H9 (cell line): Measurements from ENCODE around the gene CTCFL. TPM values are rescaled to one million over a fixed set of nuclear protein-coding genes. Genes with fewer than 3 reads are reported as not detected.

Experiments used
- DNase-seq: peaks from one replicate; pipeline ENCODE4 v3.0.0-alpha.2; 2017
- H2AFZ ChIP-seq: one replicate; pipeline ENCODE4 v1.6.1; 2013; ENCODE audit warnings: mild to moderate bottlenecking, low read length, control low read depth, moderate library complexity
- H2AK5ac ChIP-seq: 2 replicates; pipeline ENCODE4 v1.6.1; 2013; ENCODE audit warnings: low read length, control low read depth, mixed read lengths; ENCODE audit not compliant: insufficient read length
- H2BK120ac ChIP-seq: one replicate; pipeline ENCODE4 v1.6.1; 2013; ENCODE audit warnings: low read depth, mild to moderate bottlenecking, low read length, control low read depth, inconsistent platforms; ENCODE audit not compliant: poor library complexity, severe bottlenecking
- H2BK12ac ChIP-seq: 2 replicates; pipeline ENCODE4 v1.6.1; 2013; ENCODE audit warnings: low read length, control low read depth, mixed read lengths, low read depth; ENCODE audit not compliant: insufficient read length
- H2BK15ac ChIP-seq: 2 replicates; pipeline ENCODE4 v1.6.1; 2013; ENCODE audit warnings: low read depth, low read length, control low read depth
- H2BK20ac ChIP-seq: one replicate; pipeline ENCODE4 v1.6.1; 2013; ENCODE audit warnings: low read depth, mild to moderate bottlenecking, low read length, control low read depth, inconsistent platforms; ENCODE audit not compliant: poor library complexity, severe bottlenecking
- H2BK5ac ChIP-seq: 2 replicates; pipeline ENCODE4 v1.6.1; 2013; ENCODE audit warnings: low read length, control low read depth, mixed read lengths; ENCODE audit not compliant: insufficient read length
- H3K14ac ChIP-seq: 2 replicates; pipeline ENCODE4 v1.6.1; 2013; ENCODE audit warnings: low read length, control low read depth; ENCODE audit not compliant: insufficient read depth
- H3K18ac ChIP-seq: 2 replicates; pipeline ENCODE4 v1.6.1; 2013; ENCODE audit warnings: low read depth, mild to moderate bottlenecking, mixed read lengths, low read length, control low read depth; ENCODE audit not compliant: insufficient read length
- H3K23ac ChIP-seq: 2 replicates; pipeline ENCODE4 v1.6.1; 2013; ENCODE audit warnings: low read length, control low read depth, mixed read lengths, low read depth; ENCODE audit not compliant: insufficient read length
- H3K23me2 ChIP-seq: 2 replicates; pipeline ENCODE4 v1.6.1; 2013; ENCODE audit warnings: low read depth, mild to moderate bottlenecking, mixed read lengths, low read length, control low read depth; ENCODE audit not compliant: insufficient read length, poor library complexity, severe bottlenecking
- H3K27ac ChIP-seq: 2 replicates; pipeline ENCODE4 v1.5.1; 2013; ENCODE audit warnings: low read length, control low read depth, mixed read lengths, low read depth; ENCODE audit not compliant: insufficient read length
- H3K27me3 ChIP-seq: 2 replicates; pipeline ENCODE4 v1.6.1; 2013; ENCODE audit warnings: low read length, control low read depth, inconsistent platforms; ENCODE audit not compliant: insufficient read depth
- H3K4ac ChIP-seq: 2 replicates; pipeline ENCODE4 v1.6.1; 2013; ENCODE audit warnings: low read depth, mild to moderate bottlenecking, control low read depth, inconsistent platforms, low read length, moderate library complexity
- H3K4me1 ChIP-seq: 2 replicates; pipeline ENCODE4 v1.6.1; 2013; ENCODE audit warnings: low read length, control low read depth, inconsistent platforms; ENCODE audit not compliant: insufficient read depth
- H3K4me2 ChIP-seq: 2 replicates; pipeline ENCODE4 v1.6.1; 2013; ENCODE audit warnings: low read length, control low read depth, mixed read lengths; ENCODE audit not compliant: insufficient read length, insufficient read depth
- H3K56ac ChIP-seq: 2 replicates; pipeline ENCODE4 v1.6.1; 2013; ENCODE audit warnings: low read depth, mild to moderate bottlenecking, mixed read lengths, low read length, control low read depth; ENCODE audit not compliant: insufficient read length
- H3K79me1 ChIP-seq: 2 replicates; pipeline ENCODE4 v1.6.1; 2013; ENCODE audit warnings: low read depth, mild to moderate bottlenecking, moderate library complexity, low read length, control low read depth, inconsistent platforms; ENCODE audit not compliant: insufficient read depth, poor library complexity, severe bottlenecking
- H3K79me2 ChIP-seq: 2 replicates; pipeline ENCODE4 v1.6.1; 2013; ENCODE audit warnings: low read length, control low read depth, inconsistent platforms; ENCODE audit not compliant: insufficient read depth
- H3K9ac ChIP-seq: 2 replicates; pipeline ENCODE4 v1.6.1; 2013; ENCODE audit warnings: low read length, control low read depth, mixed read lengths; ENCODE audit not compliant: insufficient read length; ENCODE audit errors: extremely low read depth
- H3K9me3 ChIP-seq: one replicate; pipeline ENCODE4 v1.6.1; 2013; ENCODE audit warnings: low read depth, low read length, inconsistent platforms; ENCODE audit not compliant: control insufficient read depth
- H3T11ph ChIP-seq: one replicate; pipeline ENCODE4 v1.6.1; 2013; ENCODE audit warnings: mild to moderate bottlenecking, low read length, control low read depth, inconsistent platforms
- H4K20me1 ChIP-seq: one replicate; pipeline ENCODE4 v1.6.1; 2013; ENCODE audit not compliant: control insufficient read depth, insufficient read length, insufficient read depth
- H4K5ac ChIP-seq: 2 replicates; pipeline ENCODE4 v1.6.1; 2013; ENCODE audit warnings: low read depth, mild to moderate bottlenecking, mixed read lengths, low read length, control low read depth; ENCODE audit not compliant: insufficient read length
- H4K8ac ChIP-seq: replicated peaks from 2 replicates; pipeline ENCODE4 v1.6.1; 2013; ENCODE audit warnings: low read length, control low read depth, mixed read lengths, low read depth; ENCODE audit not compliant: insufficient read length
- H4K91ac ChIP-seq: 2 replicates; pipeline ENCODE4 v1.6.1; 2013; ENCODE audit warnings: low read depth, mild to moderate bottlenecking, moderate library complexity, mixed read lengths, low read length, control low read depth; ENCODE audit not compliant: insufficient read length
- H3K27ac Mint-ChIP-seq, 3 experiments: 2 replicates in 2 of 3; 3 replicates in 1 of 3; pipeline ENCODE4 v1.8.0; 2020 to 2021; ENCODE audit warnings: mixed read lengths in 3 of 3, mild to moderate bottlenecking in 1 of 3, moderate library complexity in 1 of 3
- H3K27me3 Mint-ChIP-seq: 2 replicates; pipeline ENCODE4 v1.8.0; 2021; ENCODE audit warnings: low read depth, mild to moderate bottlenecking, moderate library complexity, mixed read lengths
- H3K36me3 Mint-ChIP-seq, 3 experiments: 2 replicates in 2 of 3; 3 replicates in 1 of 3; pipeline ENCODE4 v1.8.0; 2020 to 2021; ENCODE audit warnings: low read depth in 3 of 3, mixed read lengths in 3 of 3; ENCODE audit not compliant: insufficient read depth in 1 of 3
- H3K4me1 Mint-ChIP-seq, 2 experiments: 2 replicates each; pipeline ENCODE4 v1.8.0; 2020; ENCODE audit warnings: mixed read lengths in 2 of 2
- H3K4me3 Mint-ChIP-seq, 2 experiments: 2 replicates in 1 of 2; 3 replicates in 1 of 2; pipeline ENCODE4 v1.8.0; 2020 to 2021; ENCODE audit warnings: mild to moderate bottlenecking in 2 of 2, mixed read lengths in 2 of 2, moderate library complexity in 1 of 2
- H3K9me3 Mint-ChIP-seq, 2 experiments: 2 replicates in 1 of 2; 3 replicates in 1 of 2; pipeline ENCODE4 v1.8.0; 2020; ENCODE audit warnings: mild to moderate bottlenecking in 2 of 2, mixed read lengths in 2 of 2, moderate library complexity in 1 of 2
- WGBS: extraction: QIAGEN DNeasy Blood & Tissue Kit; methylation state at CpG from one replicate; pipeline ENCODE4 v1.1.7; 2013; ENCODE audit warnings: missing lambda C conversion rate, low lambda C conversion rate, mixed read lengths; ENCODE audit not compliant: insufficient read length; ENCODE audit errors: extremely low coverage; 5-methylcytosine and 5-hydroxymethylcytosine counted together
- total RNA-seq: library from RNA; stranded (reverse); gene quantifications from 2 replicates; pipeline ENCODE4 v1.2.1, GENCODE V29; 2021
- TF ChIP-seq, protein P1 (sequence below): fragments of 200-600 bp; sonication (generic); conservative IDR thresholded peaks from 3 replicates; pipeline ENCODE4 v1.8.0; 2021; ENCODE audit warnings: antibody characterized with exemption, mild to moderate bottlenecking

The CTCFL gene
- total RNA-seq, 1 experiment from 2014 or later: 0.90 TPM

DNA sequence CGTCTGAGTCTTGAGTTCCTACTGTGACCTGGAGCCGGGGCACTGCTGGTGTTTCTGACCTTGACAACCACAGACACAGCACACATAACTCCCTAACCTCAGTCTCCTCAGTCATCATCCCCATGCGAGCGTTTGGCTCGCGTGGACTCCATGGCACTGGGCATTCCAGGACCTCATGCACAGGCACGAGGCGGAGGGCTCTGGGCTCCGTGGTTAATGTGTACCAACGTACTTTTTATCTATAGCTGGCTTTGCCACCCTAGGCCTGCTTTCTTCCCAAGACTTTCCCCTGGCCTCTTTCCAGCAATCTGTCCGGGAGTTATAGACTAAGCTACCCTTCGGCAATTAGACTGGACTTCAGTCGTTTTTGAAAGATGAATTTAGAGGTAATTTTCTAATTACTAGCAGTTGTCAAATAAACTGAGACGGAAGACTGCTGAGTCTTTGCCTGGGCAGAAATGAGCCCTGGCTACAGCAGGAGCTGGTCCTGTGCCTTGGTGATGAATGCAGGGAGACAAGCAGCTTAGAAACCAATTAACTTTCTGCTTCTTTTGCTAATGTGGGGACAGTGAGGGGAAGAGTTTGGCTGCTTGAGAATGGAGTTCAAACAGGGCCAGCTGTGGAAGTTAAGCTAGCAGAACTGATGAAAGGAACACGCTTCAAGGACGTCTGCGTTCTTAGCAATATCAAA, 16.1 kb upstream of the CTCFL start:
- no peaks in the 10 kb centered on the region; the same call in 1 of the 2 replicates for H3K27me3 ChIP-seq
- H3K79me2 ChIP-seq: no peaks in the 10 kb centered on the region
- H4K20me1 ChIP-seq: no peaks in the 10 kb centered on the region
- H3K18ac ChIP-seq: no peak overlapping the region
- TF ChIP-seq, protein P1, sequence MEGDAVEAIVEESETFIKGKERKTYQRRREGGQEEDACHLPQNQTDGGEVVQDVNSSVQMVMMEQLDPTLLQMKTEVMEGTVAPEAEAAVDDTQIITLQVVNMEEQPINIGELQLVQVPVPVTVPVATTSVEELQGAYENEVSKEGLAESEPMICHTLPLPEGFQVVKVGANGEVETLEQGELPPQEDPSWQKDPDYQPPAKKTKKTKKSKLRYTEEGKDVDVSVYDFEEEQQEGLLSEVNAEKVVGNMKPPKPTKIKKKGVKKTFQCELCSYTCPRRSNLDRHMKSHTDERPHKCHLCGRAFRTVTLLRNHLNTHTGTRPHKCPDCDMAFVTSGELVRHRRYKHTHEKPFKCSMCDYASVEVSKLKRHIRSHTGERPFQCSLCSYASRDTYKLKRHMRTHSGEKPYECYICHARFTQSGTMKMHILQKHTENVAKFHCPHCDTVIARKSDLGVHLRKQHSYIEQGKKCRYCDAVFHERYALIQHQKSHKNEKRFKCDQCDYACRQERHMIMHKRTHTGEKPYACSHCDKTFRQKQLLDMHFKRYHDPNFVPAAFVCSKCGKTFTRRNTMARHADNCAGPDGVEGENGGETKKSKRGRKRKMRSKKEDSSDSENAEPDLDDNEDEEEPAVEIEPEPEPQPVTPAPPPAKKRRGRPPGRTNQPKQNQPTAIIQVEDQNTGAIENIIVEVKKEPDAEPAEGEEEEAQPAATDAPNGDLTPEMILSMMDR: no peak
- WGBS: no CpG with 5 or more reads among the region's 17 CpGs
- no peak overlapping the region; a peak in 1 of 7 replicates for H3K27ac Mint-ChIP-seq
- no peak overlapping the region for H2BK12ac ChIP-seq
- H3K27me3 Mint-ChIP-seq: peaks cover 42% of the 10 kb centered on the region
- no peak overlapping the region for H2AFZ ChIP-seq
- peaks cover 20 to 22% of the 10 kb centered on the region in 2 experiments for H3K9me3 Mint-ChIP-seq
- H2AK5ac ChIP-seq: no peak overlapping the region
- H2BK120ac ChIP-seq: no peak overlapping the region
- no peak overlapping the region for H3K4me2 ChIP-seq
- H3K4ac ChIP-seq: no peak overlapping the region
- no peak overlapping the region for H3K4me3 Mint-ChIP-seq
- no peaks in the 10 kb centered on the region for H3K4me1 ChIP-seq
- no peak overlapping the region for H4K5ac ChIP-seq
- no peaks in the 10 kb centered on the region for H3K23me2 ChIP-seq
- peaks cover 9 to 16% (median 14%) of the 10 kb centered on the region in 3 experiments; a peak in 6 of 7 replicates for H3K36me3 Mint-ChIP-seq
- H3K27ac ChIP-seq: no peak overlapping the region
- H3K4me1 Mint-ChIP-seq: peaks cover 13 to 19% of the 10 kb centered on the region in 2 experiments
- H3K14ac ChIP-seq: no peak overlapping the region; the same call in 1 of the 2 replicates
- peaks cover 6% of the 10 kb centered on the region for H3K9me3 ChIP-seq
- no peak overlapping the region for H3K56ac ChIP-seq
- no peak for DNase-seq
- H3T11ph ChIP-seq: no peak overlapping the region
- H4K91ac ChIP-seq: no peak overlapping the region
- no peak overlapping the region for H2BK15ac ChIP-seq
- H2BK5ac ChIP-seq: no peak overlapping the region
- no peak overlapping the region for H2BK20ac ChIP-seq
- H3K23ac ChIP-seq: no peak overlapping the region
- no peak overlapping the region for H3K9ac ChIP-seq
- H4K8ac ChIP-seq: no peak overlapping the region
- H3K79me1 ChIP-seq: no peaks in the 10 kb centered on the region
